H9 (cell line): ENCODE results near the gene ATAD3B. TPM values are rescaled to one million over a fixed set of nuclear protein-coding genes. Genes with fewer than 3 reads are reported as not detected.
A peak's percentile ranks its signal among the peaks of the same experiment; 100 is the strongest.

Experiments used
- DNase-seq: peaks from one replicate; pipeline ENCODE4 v3.0.0-alpha.2; 2017
- H2AFZ ChIP-seq: one replicate; pipeline ENCODE4 v1.6.1; 2013; ENCODE audit warnings: mild to moderate bottlenecking, low read length, control low read depth, moderate library complexity
- H2AK5ac ChIP-seq: 2 replicates; pipeline ENCODE4 v1.6.1; 2013; ENCODE audit warnings: low read length, control low read depth, mixed read lengths; ENCODE audit not compliant: insufficient read length
- H2BK120ac ChIP-seq: one replicate; pipeline ENCODE4 v1.6.1; 2013; ENCODE audit warnings: low read depth, mild to moderate bottlenecking, low read length, control low read depth, inconsistent platforms; ENCODE audit not compliant: poor library complexity, severe bottlenecking
- H2BK12ac ChIP-seq: 2 replicates; pipeline ENCODE4 v1.6.1; 2013; ENCODE audit warnings: low read length, control low read depth, mixed read lengths, low read depth; ENCODE audit not compliant: insufficient read length
- H2BK15ac ChIP-seq: 2 replicates; pipeline ENCODE4 v1.6.1; 2013; ENCODE audit warnings: low read depth, low read length, control low read depth
- H2BK20ac ChIP-seq: one replicate; pipeline ENCODE4 v1.6.1; 2013; ENCODE audit warnings: low read depth, mild to moderate bottlenecking, low read length, control low read depth, inconsistent platforms; ENCODE audit not compliant: poor library complexity, severe bottlenecking
- H2BK5ac ChIP-seq: 2 replicates; pipeline ENCODE4 v1.6.1; 2013; ENCODE audit warnings: low read length, control low read depth, mixed read lengths; ENCODE audit not compliant: insufficient read length
- H3K14ac ChIP-seq: 2 replicates; pipeline ENCODE4 v1.6.1; 2013; ENCODE audit warnings: low read length, control low read depth; ENCODE audit not compliant: insufficient read depth
- H3K18ac ChIP-seq: 2 replicates; pipeline ENCODE4 v1.6.1; 2013; ENCODE audit warnings: low read depth, mild to moderate bottlenecking, mixed read lengths, low read length, control low read depth; ENCODE audit not compliant: insufficient read length
- H3K23ac ChIP-seq: 2 replicates; pipeline ENCODE4 v1.6.1; 2013; ENCODE audit warnings: low read length, control low read depth, mixed read lengths, low read depth; ENCODE audit not compliant: insufficient read length
- H3K23me2 ChIP-seq: 2 replicates; pipeline ENCODE4 v1.6.1; 2013; ENCODE audit warnings: low read depth, mild to moderate bottlenecking, mixed read lengths, low read length, control low read depth; ENCODE audit not compliant: insufficient read length, poor library complexity, severe bottlenecking
- H3K27ac ChIP-seq: 2 replicates; pipeline ENCODE4 v1.5.1; 2013; ENCODE audit warnings: low read length, control low read depth, mixed read lengths, low read depth; ENCODE audit not compliant: insufficient read length
- H3K27me3 ChIP-seq: 2 replicates; pipeline ENCODE4 v1.6.1; 2013; ENCODE audit warnings: low read length, control low read depth, inconsistent platforms; ENCODE audit not compliant: insufficient read depth
- H3K4ac ChIP-seq: 2 replicates; pipeline ENCODE4 v1.6.1; 2013; ENCODE audit warnings: low read depth, mild to moderate bottlenecking, control low read depth, inconsistent platforms, low read length, moderate library complexity
- H3K4me1 ChIP-seq: 2 replicates; pipeline ENCODE4 v1.6.1; 2013; ENCODE audit warnings: low read length, control low read depth, inconsistent platforms; ENCODE audit not compliant: insufficient read depth
- H3K4me2 ChIP-seq: 2 replicates; pipeline ENCODE4 v1.6.1; 2013; ENCODE audit warnings: low read length, control low read depth, mixed read lengths; ENCODE audit not compliant: insufficient read length, insufficient read depth
- H3K56ac ChIP-seq: 2 replicates; pipeline ENCODE4 v1.6.1; 2013; ENCODE audit warnings: low read depth, mild to moderate bottlenecking, mixed read lengths, low read length, control low read depth; ENCODE audit not compliant: insufficient read length
- H3K79me1 ChIP-seq: 2 replicates; pipeline ENCODE4 v1.6.1; 2013; ENCODE audit warnings: low read depth, mild to moderate bottlenecking, moderate library complexity, low read length, control low read depth, inconsistent platforms; ENCODE audit not compliant: insufficient read depth, poor library complexity, severe bottlenecking
- H3K79me2 ChIP-seq: 2 replicates; pipeline ENCODE4 v1.6.1; 2013; ENCODE audit warnings: low read length, control low read depth, inconsistent platforms; ENCODE audit not compliant: insufficient read depth
- H3K9ac ChIP-seq: 2 replicates; pipeline ENCODE4 v1.6.1; 2013; ENCODE audit warnings: low read length, control low read depth, mixed read lengths; ENCODE audit not compliant: insufficient read length; ENCODE audit errors: extremely low read depth
- H3K9me3 ChIP-seq: one replicate; pipeline ENCODE4 v1.6.1; 2013; ENCODE audit warnings: low read depth, low read length, inconsistent platforms; ENCODE audit not compliant: control insufficient read depth
- H3T11ph ChIP-seq: one replicate; pipeline ENCODE4 v1.6.1; 2013; ENCODE audit warnings: mild to moderate bottlenecking, low read length, control low read depth, inconsistent platforms
- H4K20me1 ChIP-seq: one replicate; pipeline ENCODE4 v1.6.1; 2013; ENCODE audit not compliant: control insufficient read depth, insufficient read length, insufficient read depth
- H4K5ac ChIP-seq: 2 replicates; pipeline ENCODE4 v1.6.1; 2013; ENCODE audit warnings: low read depth, mild to moderate bottlenecking, mixed read lengths, low read length, control low read depth; ENCODE audit not compliant: insufficient read length
- H4K8ac ChIP-seq: replicated peaks from 2 replicates; pipeline ENCODE4 v1.6.1; 2013; ENCODE audit warnings: low read length, control low read depth, mixed read lengths, low read depth; ENCODE audit not compliant: insufficient read length
- H4K91ac ChIP-seq: 2 replicates; pipeline ENCODE4 v1.6.1; 2013; ENCODE audit warnings: low read depth, mild to moderate bottlenecking, moderate library complexity, mixed read lengths, low read length, control low read depth; ENCODE audit not compliant: insufficient read length
- H3K27ac Mint-ChIP-seq, 3 experiments: 2 replicates in 2 of 3; 3 replicates in 1 of 3; pipeline ENCODE4 v1.8.0; 2020 to 2021; ENCODE audit warnings: mixed read lengths in 3 of 3, mild to moderate bottlenecking in 1 of 3, moderate library complexity in 1 of 3
- H3K27me3 Mint-ChIP-seq: 2 replicates; pipeline ENCODE4 v1.8.0; 2021; ENCODE audit warnings: low read depth, mild to moderate bottlenecking, moderate library complexity, mixed read lengths
- H3K36me3 Mint-ChIP-seq, 3 experiments: 2 replicates in 2 of 3; 3 replicates in 1 of 3; pipeline ENCODE4 v1.8.0; 2020 to 2021; ENCODE audit warnings: low read depth in 3 of 3, mixed read lengths in 3 of 3; ENCODE audit not compliant: insufficient read depth in 1 of 3
- H3K4me1 Mint-ChIP-seq, 2 experiments: 2 replicates each; pipeline ENCODE4 v1.8.0; 2020; ENCODE audit warnings: mixed read lengths in 2 of 2
- H3K4me3 Mint-ChIP-seq, 2 experiments: 2 replicates in 1 of 2; 3 replicates in 1 of 2; pipeline ENCODE4 v1.8.0; 2020 to 2021; ENCODE audit warnings: mild to moderate bottlenecking in 2 of 2, mixed read lengths in 2 of 2, moderate library complexity in 1 of 2
- H3K9me3 Mint-ChIP-seq, 2 experiments: 2 replicates in 1 of 2; 3 replicates in 1 of 2; pipeline ENCODE4 v1.8.0; 2020; ENCODE audit warnings: mild to moderate bottlenecking in 2 of 2, mixed read lengths in 2 of 2, moderate library complexity in 1 of 2
- CTCF ChIP-seq: fragments of 200-600 bp; sonication (generic); conservative IDR thresholded peaks from 3 replicates; pipeline ENCODE4 v1.8.0; 2021; ENCODE audit warnings: antibody characterized with exemption, mild to moderate bottlenecking
- WGBS: extraction: QIAGEN DNeasy Blood & Tissue Kit; methylation state at CpG from one replicate; pipeline ENCODE4 v1.1.7; 2013; ENCODE audit warnings: missing lambda C conversion rate, low lambda C conversion rate, mixed read lengths; ENCODE audit not compliant: insufficient read length; ENCODE audit errors: extremely low coverage; 5-methylcytosine and 5-hydroxymethylcytosine counted together
- total RNA-seq: library from RNA; stranded (reverse); gene quantifications from 2 replicates; pipeline ENCODE4 v1.2.1, GENCODE V29; 2021

Gene ATAD3B
- total RNA-seq, 1 experiment from 2014 or later: 78.6 TPM

GRCh38 chr1:1432274-1432950 is 39.2 kb upstream of the ATAD3B start:
- no peak overlapping the region for H2BK15ac ChIP-seq
- peaks cover 3 to 4% of the 10 kb centered on the region in 2 experiments; a peak in 4 of 5 replicates for H3K9me3 Mint-ChIP-seq
- no peak overlapping the region for H3K23ac ChIP-seq
- no peak overlapping the region for H2AFZ ChIP-seq
- no peak overlapping the region for H4K91ac ChIP-seq
- H3K14ac ChIP-seq: peak overlapping the region; percentile 41
- peak overlapping the region in 2 of 3 experiments; percentile 79 to 95; a peak in 2 of 7 replicates for H3K27ac Mint-ChIP-seq
- H3K4me1 Mint-ChIP-seq: peaks cover 31 to 46% of the 10 kb centered on the region in 2 experiments
- no peak overlapping the region for H2AK5ac ChIP-seq
- no peaks in the 10 kb centered on the region for H3K27me3 Mint-ChIP-seq
- peaks cover 2% of the 10 kb centered on the region; the same call in 1 of the 2 replicates for H3K4me1 ChIP-seq
- H3K9ac ChIP-seq: no peak overlapping the region
- H3K23me2 ChIP-seq: peaks cover 10% of the 10 kb centered on the region
- no peak overlapping the region for H2BK12ac ChIP-seq
- no CpG with 5 or more reads among the region's 28 CpGs for WGBS
- no peak overlapping the region for H3K4me2 ChIP-seq
- peaks cover 3 to 5% (median 4%) of the 10 kb centered on the region in 3 experiments; a peak in 5 of 7 replicates for H3K36me3 Mint-ChIP-seq
- no peak overlapping the region for H3T11ph ChIP-seq
- H3K4ac ChIP-seq: no peak overlapping the region
- H3K79me2 ChIP-seq: peaks cover 2% of the 10 kb centered on the region; the same call in 1 of the 2 replicates
- no peak for DNase-seq
- no peaks in the 10 kb centered on the region for H3K79me1 ChIP-seq
- no peaks in the 10 kb centered on the region for H3K9me3 ChIP-seq
- H2BK5ac ChIP-seq: no peak overlapping the region
- H3K18ac ChIP-seq: no peak overlapping the region
- H3K56ac ChIP-seq: no peak overlapping the region
- H3K27me3 ChIP-seq: no peaks in the 10 kb centered on the region
- no peak overlapping the region for H2BK20ac ChIP-seq
- H3K4me3 Mint-ChIP-seq: peak overlapping the region in 1 of 2 experiments; percentile 29; a peak in 2 of 5 replicates
- no peak overlapping the region for H4K8ac ChIP-seq
- no peak overlapping the region for H2BK120ac ChIP-seq
- TF ChIP-seq CTCF: no peak
- no peak overlapping the region for H4K5ac ChIP-seq
- no peak overlapping the region for H3K27ac ChIP-seq
- H4K20me1 ChIP-seq: no peaks in the 10 kb centered on the region
